K562 (cell line): ENCODE results near the gene SNCB. TPM values are rescaled to one million over a fixed set of nuclear protein-coding genes. Genes with fewer than 3 reads are reported as not detected.
A peak's percentile ranks its signal among the peaks of the same experiment; 100 is the strongest.

Experiments used
- ATAC-seq: fragments of 200-7000 bp; cut with Tn5 transposase; 3 replicates; pipeline ENCODE4 v1.9.1; 2020; ENCODE audit warnings: moderate library complexity
- BruUV-seq: library from RNA; stranded (reverse); fragments of 400-500 nt; replicated peaks from 2 replicates; lab custom pipeline; 2021; lab: Mats Ljungman, UMichigan
- CTCF ChIA-PET: fragments of 300-600 bp; formaldehyde crosslinking; extraction: SDS; loops from one replicate; lab custom pipeline; 2021; ENCODE audit warnings: low intra/inter-chr PET ratio; lab: Yijun Ruan, JAX
- POLR2A ChIA-PET: fragments of 300-600, 350-650 bp; sonication (Branson Sonifier 250); formaldehyde crosslinking; extraction: SDS; loops from one replicate; lab custom pipeline; 2021; ENCODE audit warnings: antibody characterized with exemption, inconsistent platforms; lab: Yijun Ruan, JAX
- DNase-seq, 4 experiments: peaks; one replicate each; pipeline versions ENCODE4 v3.0.0 to v3.0.0-alpha.2; 2011 to 2018; ENCODE audit warnings: low spot score in 3 of 4, mixed read lengths in 3 of 4; ENCODE audit errors: extremely low read depth in 1 of 4
- FAIRE-seq: peaks from 2 replicates; lab custom pipeline; 2011; peaks lifted over from hg19 to GRCh38; lab: Jason Lieb, UNC
- H2AFZ ChIP-seq: 2 replicates; pipeline ENCODE4 v1.6.0; 2011; ENCODE audit warnings: low read depth, low read length, control low read depth, inconsistent platforms
- H3K27ac ChIP-seq: fragments of 200-600 bp; 3 replicates; pipeline ENCODE4 v1.8.0; 2011; ENCODE audit warnings: low read depth, mild to moderate bottlenecking, control low read depth, inconsistent platforms, low read length, moderate library complexity, mixed read lengths; ENCODE audit errors: extremely low read depth
- H3K27me3 ChIP-seq, 2 experiments: fragments of 300-600 bp in 1 of 2; 2 replicates in 1 of 2; 3 replicates in 1 of 2; pipeline versions ENCODE4 v1.6.0 to v1.8.0; 2011; ENCODE audit warnings: inconsistent platforms in 2 of 2, low read length in 2 of 2, mild to moderate bottlenecking in 1 of 2, mixed read lengths in 1 of 2, moderate library complexity in 1 of 2; ENCODE audit not compliant: control insufficient read depth in 2 of 2, insufficient read depth in 2 of 2
- H3K36me3 ChIP-seq: fragments of 300-600 bp; 3 replicates; pipeline ENCODE4 v1.8.0; 2011; ENCODE audit warnings: mild to moderate bottlenecking, low read length, inconsistent platforms; ENCODE audit not compliant: control insufficient read depth, insufficient read depth
- H3K4me1 ChIP-seq, 2 experiments: fragments of 200-600 bp in 1 of 2; replicated peaks in 1 of 2; 2 replicates in 1 of 2; 3 replicates in 1 of 2; pipeline versions ENCODE4 v1.5.1 to v1.8.0; 2011; ENCODE audit warnings: inconsistent platforms in 2 of 2, low read length in 2 of 2, mild to moderate bottlenecking in 1 of 2, mixed read lengths in 1 of 2, moderate library complexity in 1 of 2; ENCODE audit not compliant: control insufficient read depth in 2 of 2, insufficient read depth in 2 of 2
- H3K4me2 ChIP-seq: 2 replicates; pipeline ENCODE4 v1.6.1; 2011; ENCODE audit warnings: low read length, control low read depth, inconsistent platforms, mixed read lengths; ENCODE audit not compliant: insufficient read depth
- H3K4me3 ChIP-seq: fragments of 200-600 bp; sonication (generic), shearing (Covaris generic); 2 replicates; pipeline ENCODE4 v1.5.1; 2016; ENCODE audit warnings: control low read depth, inconsistent platforms
- H3K79me2 ChIP-seq: fragments of 200-600 bp; 3 replicates; pipeline ENCODE4 v1.8.0; 2011; ENCODE audit warnings: low read length, inconsistent platforms; ENCODE audit not compliant: control insufficient read depth, insufficient read depth
- H3K9ac ChIP-seq, 2 experiments: 2 replicates each; pipeline versions ENCODE4 v1.6.0 to v1.6.1; 2011; ENCODE audit warnings: low read depth in 2 of 2, low read length in 2 of 2, control low read depth in 1 of 2, inconsistent platforms in 1 of 2, mild to moderate bottlenecking in 1 of 2, mixed read lengths in 1 of 2; ENCODE audit not compliant: insufficient read depth in 1 of 2
- H3K9me1 ChIP-seq: one replicate; pipeline ENCODE4 v1.6.0; 2011; ENCODE audit warnings: inconsistent platforms, mild to moderate bottlenecking, low read length, moderate library complexity; ENCODE audit not compliant: control insufficient read depth, insufficient read depth
- H3K9me3 ChIP-seq: replicated peaks from 2 replicates; pipeline ENCODE4 v1.5.1; 2011; ENCODE audit warnings: low read depth, low read length, inconsistent platforms; ENCODE audit not compliant: control insufficient read depth, insufficient read depth
- H4K20me1 ChIP-seq: replicated peaks from 2 replicates; pipeline ENCODE4 v1.6.1; 2011; ENCODE audit warnings: low read length, inconsistent platforms, mixed read lengths; ENCODE audit not compliant: control insufficient read depth, insufficient read depth
- BCOR ChIP-seq: fragments of 450-650 bp; IDR thresholded peaks from 2 replicates; pipeline ENCODE4 v1.6.1; 2016
- NR1H2 ChIP-seq: sonication (generic); formaldehyde crosslinking; IDR thresholded peaks from 2 replicates; pipeline ENCODE4 v1.4.0; 2020; ENCODE audit warnings: mild to moderate bottlenecking, missing genetic modification reagents
- RBM25 ChIP-seq: fragments of 200-400 bp; formaldehyde crosslinking; IDR thresholded peaks from 2 replicates; pipeline ENCODE4 v1.6.1; 2018; ENCODE audit warnings: low read length, low read depth, moderate library complexity; ENCODE audit not compliant: severe bottlenecking
- SPI1 ChIP-seq: IDR thresholded peaks from 2 replicates; pipeline ENCODE4 v1.6.1; 2011; ENCODE audit warnings: low read depth, low read length, control low read depth, borderline replicate concordance
- ZFP36 ChIP-seq: fragments of 150-350 bp; IDR thresholded peaks from 2 replicates; pipeline ENCODE4 v1.6.1; 2018; ENCODE audit warnings: low read length, low read depth; ENCODE audit not compliant: partially characterized antibody
- ZSCAN29 ChIP-seq: fragments of 450-650 bp; IDR thresholded peaks from 2 replicates; pipeline ENCODE4 v1.6.1; 2017
- WGBS: fragments of 100-300 bp; shearing (Covaris generic); methylation state at CpG from one replicate; pipeline ENCODE4 v1.1.6; 2016; ENCODE audit warnings: low coverage, mixed read lengths; ENCODE audit not compliant: insufficient coverage; ENCODE audit errors: missing lambda C conversion rate; 5-methylcytosine and 5-hydroxymethylcytosine counted together
- in situ Hi-C: fragments of 300-500 bp; cut with MboI; formaldehyde crosslinking; loops from 4 replicates; pipeline ENCODE4 v1.15.0; 2018; ENCODE audit warnings: inconsistent platforms, mixed read lengths
- intact Hi-C: fragments of 100-400 bp; cut with micrococcal nuclease; formaldehyde crosslinking; loops from 2 replicates; pipeline ENCODE4 v1.14.2; 2022
- polyA plus RNA-seq, 8 experiments: library from polyadenylated mRNA; depleted of rRNA in 4 of 8; stranded (reverse) in 5 of 8; unstranded in 3 of 8; fragments of >200 nt; fragmentation: Nextera tagmentation in 2 of 8; fragmentation: Illumina TruSeq in 1 of 8; extraction: Ambion mirVana in 2 of 8; extraction: Trizol in 1 of 8; gene quantifications; 2 replicates each; pipeline versions ENCODE4 v1.2.1 to v1.2.3, GENCODE V29; 2011 to 2014; ENCODE audit warnings: inconsistent platforms in 1 of 8, missing spikeins in 1 of 8
- total RNA-seq, 7 experiments: library from RNA; depleted of rRNA in 6 of 7; stranded (reverse); fragments of >200 nt in 6 of 7; fragmentation: Illumina TruSeq in 2 of 7; extraction: Trizol in 2 of 7; gene quantifications; 2 replicates each; pipeline versions ENCODE4 v1.2.1 to v1.2.3, GENCODE V29; 2011 to 2021; ENCODE audit warnings: low replicate concordance in 1 of 7
- TF ChIP-seq, protein P1 (sequence below): fragments of 150-350 bp; conservative IDR thresholded peaks from 2 replicates; pipeline ENCODE4 v1.6.1; 2014; ENCODE audit warnings: low read length

Gene SNCB
- total and polyA plus RNA-seq, 9 of the 15 experiments (the other 6 are each of a cell fraction or from before 2014, with no cell fraction given) = not detected

DNA sequence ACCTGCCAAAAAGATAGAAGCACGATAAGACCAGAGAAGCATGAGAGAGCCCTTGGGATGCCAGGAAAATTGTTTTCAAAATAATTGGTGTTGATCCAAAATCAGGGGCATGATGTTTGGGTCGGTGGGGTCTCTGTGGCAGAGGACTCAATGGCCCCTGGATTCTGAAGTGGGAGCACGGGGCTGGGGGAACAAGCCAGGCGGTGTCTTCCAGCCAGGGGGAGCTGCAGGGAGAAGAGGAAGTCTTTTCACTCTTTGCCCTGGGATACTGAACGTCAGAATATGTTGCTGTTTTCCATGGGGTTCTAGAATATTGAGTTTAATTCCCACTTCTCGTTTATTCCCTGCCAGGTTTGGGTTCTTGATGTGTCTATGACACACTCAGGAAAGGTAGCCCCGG lies 37.3 kb upstream of the SNCB start:
- H3K4me2 ChIP-seq = no peak overlapping the region
- no peaks in the 10 kb centered on the region for H3K9me1 ChIP-seq
- ATAC-seq (no peak), DNase-seq (no peak), FAIRE-seq (no peak)
- H3K27ac ChIP-seq = no peak overlapping the region
- H3K79me2 ChIP-seq = no peaks in the 10 kb centered on the region
- WGBS = 3% methylated on average over 7 of the region's 7 CpGs
- CTCF ChIA-PET = no interaction called here
- in situ Hi-C loops = loop anchor here (10.0 kb wide), 1 partner anchor 287 kb away; no protein-coding TSS in a partner anchor
- intact Hi-C loops = loop anchor here (10.0 kb wide), 1 partner anchor 137 kb away; no protein-coding TSS in a partner anchor
- no TSS peak for BruUV-seq
- H3K27me3 ChIP-seq = peaks cover 40 to 70% of the 10 kb centered on the region in 2 experiments
- POLR2A ChIA-PET = interaction anchor here (0.6 to 1.1 kb wide), 2 partner anchors 10 to 447 kb away, joined by 3 read pairs; no protein-coding TSS in a partner anchor
- H3K4me1 ChIP-seq = peaks cover 0 to 4% of the 10 kb centered on the region in 2 experiments; a peak in 1 of 5 replicates
- no peaks in the 10 kb centered on the region; the same call in 1 of the 2 replicates for H4K20me1 ChIP-seq
- TF ChIP-seq ZSCAN29 (no peak), SPI1 (peak; percentile 49; the same call in 1 of the 2 replicates)
- H3K9ac ChIP-seq = no peak overlapping the region
- H2AFZ ChIP-seq = no peak overlapping the region
- no peaks in the 10 kb centered on the region for H3K36me3 ChIP-seq
- no peaks in the 10 kb centered on the region; the same call in 1 of the 2 replicates for H3K9me3 ChIP-seq
- no peak overlapping the region for H3K4me3 ChIP-seq

DNA sequence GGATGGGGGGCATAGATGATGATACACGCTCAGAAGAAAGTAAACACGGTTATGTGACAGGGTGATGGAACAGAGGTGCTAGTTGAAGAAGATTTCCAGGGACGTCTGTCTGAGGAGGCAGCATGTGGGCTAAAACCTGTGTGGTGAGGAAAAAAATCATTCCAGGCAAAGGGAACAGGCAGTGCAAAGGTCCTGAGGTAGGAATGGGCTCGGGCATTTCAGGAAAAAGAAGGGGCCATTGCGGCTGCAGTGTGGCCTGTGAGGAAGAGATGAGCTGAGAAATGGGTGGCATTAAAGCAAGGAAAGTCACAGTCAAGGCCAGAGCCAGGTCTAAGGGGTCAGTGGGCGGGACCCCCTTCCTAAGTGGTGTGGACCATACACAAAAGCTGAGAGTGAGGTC lies 35.2 kb upstream of the SNCB start:
- Histone ChIP-seq H2AFZ (no peak overlapping the region), H3K9me1 (no peaks in the 10 kb centered on the region), H3K4me3 (no peak overlapping the region), H4K20me1 (peaks cover 7% of the 10 kb centered on the region), H3K79me2 (no peaks in the 10 kb centered on the region), H3K9ac (no peak overlapping the region), H3K27ac (no peak overlapping the region), H3K4me2 (no peak overlapping the region), H3K27me3 (peaks cover 37 to 80% of the 10 kb centered on the region in 2 experiments), H3K4me1 (peaks cover 0 to 12% of the 10 kb centered on the region in 2 experiments; a peak in 2 of 5 replicates), H3K9me3 (no peaks in the 10 kb centered on the region; the same call in 1 of the 2 replicates), H3K36me3 (no peaks in the 10 kb centered on the region)
- intact Hi-C loops (loop anchor here (10.0 kb wide), 1 partner anchor 139 kb away; no protein-coding TSS in a partner anchor), in situ Hi-C loops (loop anchor here (10.0 kb wide), 1 partner anchor 289 kb away; no protein-coding TSS in a partner anchor)
- WGBS = 4% methylated on average over 6 of the region's 6 CpGs
- no peak for DNase-seq
- BruUV-seq = no TSS peak
- no peak for ATAC-seq
- CTCF ChIA-PET = no interaction called here
- no peak for FAIRE-seq
- TF ChIP-seq BCOR (0 out of 2 replicates have a peak, but pooled peaks have one; percentile 15), RBM25 (peak; percentile 42), NR1H2 (CRISPR knock-in tag) (no peak), ZFP36 (no peak)
- TF ChIP-seq, protein P1, sequence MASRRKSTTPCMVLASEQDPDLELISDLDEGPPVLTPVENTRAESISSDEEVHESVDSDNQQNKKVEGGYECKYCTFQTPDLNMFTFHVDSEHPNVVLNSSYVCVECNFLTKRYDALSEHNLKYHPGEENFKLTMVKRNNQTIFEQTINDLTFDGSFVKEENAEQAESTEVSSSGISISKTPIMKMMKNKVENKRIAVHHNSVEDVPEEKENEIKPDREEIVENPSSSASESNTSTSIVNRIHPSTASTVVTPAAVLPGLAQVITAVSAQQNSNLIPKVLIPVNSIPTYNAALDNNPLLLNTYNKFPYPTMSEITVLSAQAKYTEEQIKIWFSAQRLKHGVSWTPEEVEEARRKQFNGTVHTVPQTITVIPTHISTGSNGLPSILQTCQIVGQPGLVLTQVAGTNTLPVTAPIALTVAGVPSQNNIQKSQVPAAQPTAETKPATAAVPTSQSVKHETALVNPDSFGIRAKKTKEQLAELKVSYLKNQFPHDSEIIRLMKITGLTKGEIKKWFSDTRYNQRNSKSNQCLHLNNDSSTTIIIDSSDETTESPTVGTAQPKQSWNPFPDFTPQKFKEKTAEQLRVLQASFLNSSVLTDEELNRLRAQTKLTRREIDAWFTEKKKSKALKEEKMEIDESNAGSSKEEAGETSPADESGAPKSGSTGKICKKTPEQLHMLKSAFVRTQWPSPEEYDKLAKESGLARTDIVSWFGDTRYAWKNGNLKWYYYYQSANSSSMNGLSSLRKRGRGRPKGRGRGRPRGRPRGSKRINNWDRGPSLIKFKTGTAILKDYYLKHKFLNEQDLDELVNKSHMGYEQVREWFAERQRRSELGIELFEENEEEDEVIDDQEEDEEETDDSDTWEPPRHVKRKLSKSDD = no peak
- POLR2A ChIA-PET = interaction anchor here (0.7 kb wide), 1 partner anchor 147 kb away, joined by 4 read pairs; no protein-coding TSS in a partner anchor
